H1 (cell line): Measurements from ENCODE around the gene CACNG4. TPM values are rescaled to one million over a fixed set of nuclear protein-coding genes. Genes with fewer than 3 reads are reported as not detected.

Source experiments
- CBX8 ChIP-seq: fragments of 300-800, 300-1000 bp; sonication (generic); IDR thresholded peaks from 2 replicates; pipeline ENCODE4 v1.7.1; 2016; ENCODE audit warnings: low read depth, low read length, borderline replicate concordance
- CHD7 ChIP-seq: fragments of 300-600 bp; sonication (generic); IDR thresholded peaks from 2 replicates; pipeline ENCODE4 v1.7.1; 2012; ENCODE audit warnings: low read length, moderate library complexity, mild to moderate bottlenecking, inconsistent platforms; ENCODE audit not compliant: insufficient replicate concordance
- SP2 ChIP-seq: IDR thresholded peaks from 2 replicates; pipeline ENCODE4 v1.6.1; 2012; ENCODE audit warnings: mild to moderate bottlenecking, low read length, inconsistent platforms
- ZNF274 ChIP-seq: IDR thresholded peaks from 2 replicates; pipeline ENCODE4 v1.7.0; 2012; ENCODE audit warnings: low read length, borderline replicate concordance; ENCODE audit errors: extremely low read depth
- polyA plus RNA-seq, 7 experiments: library from polyadenylated mRNA; depleted of rRNA in 3 of 7; stranded (reverse) in 5 of 7; unstranded in 2 of 7; fragments of >200 nt in 5 of 7; fragments of 200-250 nt in 2 of 7; gene quantifications; 1 replicate in 5 of 7; 2 replicates in 1 of 7; 4 replicates in 1 of 7; pipeline versions ENCODE4 v1.2.1 to v1.2.3, GENCODE V29; 2011 to 2013; ENCODE audit warnings: missing spikeins in 2 of 7, mixed read lengths in 2 of 7
- total RNA-seq: library from RNA; stranded (reverse); fragmentation: NEBNext Ultra II Directional; extraction: Animal tissue kit (Norgen Biotek cat#: 25700); gene quantifications from 2 replicates; pipeline ENCODE4 v1.2.1, GENCODE V29; 2021
- TF ChIP-seq, protein P1 (sequence below): IDR thresholded peaks from 2 replicates; pipeline ENCODE4 v1.6.1; 2012; ENCODE audit warnings: inconsistent platforms

CACNG4 gene
- total and polyA plus RNA-seq, 2 of the 8 experiments (the other 6 are each of a cell fraction or from before 2014, with no cell fraction given) = 3.6 to 5.6 TPM

DNA sequence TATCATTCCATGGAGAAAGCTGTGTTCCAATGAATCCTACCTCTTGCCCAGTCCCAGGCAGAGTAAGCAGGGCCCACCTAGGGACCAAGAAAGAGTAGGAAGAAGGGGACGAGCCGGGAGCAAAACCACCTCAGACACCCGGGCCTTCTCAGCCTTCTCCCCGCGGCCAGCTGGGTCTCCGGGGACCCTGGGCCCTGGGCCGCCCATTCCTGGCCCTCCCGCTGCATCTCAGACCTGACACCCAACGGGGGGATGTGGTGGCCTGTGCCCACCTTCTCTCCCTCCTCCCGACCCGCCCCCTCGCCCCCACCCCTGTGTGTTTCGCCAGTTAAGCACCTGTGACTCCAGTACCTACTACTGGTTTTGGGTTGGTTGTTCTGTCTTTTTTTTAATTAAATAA, 68.5 kb downstream of the CACNG4 start (continued):
- TF ChIP-seq CHD7 (no peak), SP2 (no peak), ZNF274 (no peak), CBX8 (no peak)
- TF ChIP-seq, protein P1, sequence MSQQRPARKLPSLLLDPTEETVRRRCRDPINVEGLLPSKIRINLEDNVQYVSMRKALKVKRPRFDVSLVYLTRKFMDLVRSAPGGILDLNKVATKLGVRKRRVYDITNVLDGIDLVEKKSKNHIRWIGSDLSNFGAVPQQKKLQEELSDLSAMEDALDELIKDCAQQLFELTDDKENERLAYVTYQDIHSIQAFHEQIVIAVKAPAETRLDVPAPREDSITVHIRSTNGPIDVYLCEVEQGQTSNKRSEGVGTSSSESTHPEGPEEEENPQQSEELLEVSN = no peak
